Sigmoid colon (tissue), 4 donors: ENCODE results near the gene KLF6.

Source experiments
- EP300 ChIP-seq, 4 donors: sonication (generic); formaldehyde crosslinking; IDR thresholded peaks; one replicate each; pipeline ENCODE4 v1.6.1; 2017; ENCODE audit warnings: antibody characterized with exemption in 4 of 4
- POLR2AphosphoS5 ChIP-seq, 4 donors: sonication (generic); formaldehyde crosslinking; IDR thresholded peaks; one replicate each; pipeline ENCODE4 v1.6.1; 2017; ENCODE audit warnings: antibody characterized with exemption in 4 of 4

GRCh38 chr10:3797750-3798149, 12.7 kb upstream of the KLF6 start:
- no peak for TF ChIP-seq EP300 (IDR thresholded peaks at IDR 0.05)
- TF ChIP-seq POLR2AphosphoS5 (IDR thresholded peaks at IDR 0.05): no peak
